22Rv1 (cell line): ENCODE measurements around the gene SYTL3.

ENCODE experiments used
- H3K27ac ChIP-seq: fragments of 450-650 bp; 2 replicates; pipeline ENCODE4 v1.5.1; 2017
- CTCF ChIP-seq: fragments of 450-650 bp; IDR thresholded peaks from 2 replicates; pipeline ENCODE4 v1.5.1; 2017; ENCODE audit warnings: mild to moderate bottlenecking
- ZFX ChIP-seq: fragments of 450-650 bp; IDR thresholded peaks from 2 replicates; pipeline ENCODE4 v1.6.1; 2017; ENCODE audit warnings: antibody characterized with exemption, borderline replicate concordance

SYTL3 gene

GRCh38 chr6:158680481-158680880 lies 30.6 kb downstream of the SYTL3 start:
- TF ChIP-seq CTCF (no peak), ZFX (no peak)
- H3K27ac ChIP-seq = no peak overlapping the region

DNA sequence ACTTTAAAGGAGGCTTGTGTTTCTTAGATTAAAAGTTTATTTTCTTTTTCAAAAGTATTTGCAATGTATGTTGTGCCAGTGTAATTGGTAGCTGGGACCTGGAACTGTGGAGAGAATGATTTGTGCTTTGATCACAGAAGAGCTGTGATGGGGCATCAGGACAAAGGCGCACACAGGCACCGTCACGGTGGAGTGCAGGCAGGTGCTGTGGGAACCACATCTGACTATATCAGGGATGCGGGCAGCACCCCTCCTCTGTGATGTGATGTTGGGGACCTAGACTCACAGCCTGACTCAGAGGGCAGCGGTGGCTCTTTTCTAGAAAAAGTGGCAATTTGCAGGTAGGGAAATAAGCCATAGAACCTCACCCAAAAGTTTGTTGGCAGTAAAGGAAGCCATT lies 34.5 kb downstream of the SYTL3 start:
- TF ChIP-seq ZFX = no peak
- TF ChIP-seq CTCF = no peak
- H3K27ac ChIP-seq = no peak overlapping the region

DNA sequence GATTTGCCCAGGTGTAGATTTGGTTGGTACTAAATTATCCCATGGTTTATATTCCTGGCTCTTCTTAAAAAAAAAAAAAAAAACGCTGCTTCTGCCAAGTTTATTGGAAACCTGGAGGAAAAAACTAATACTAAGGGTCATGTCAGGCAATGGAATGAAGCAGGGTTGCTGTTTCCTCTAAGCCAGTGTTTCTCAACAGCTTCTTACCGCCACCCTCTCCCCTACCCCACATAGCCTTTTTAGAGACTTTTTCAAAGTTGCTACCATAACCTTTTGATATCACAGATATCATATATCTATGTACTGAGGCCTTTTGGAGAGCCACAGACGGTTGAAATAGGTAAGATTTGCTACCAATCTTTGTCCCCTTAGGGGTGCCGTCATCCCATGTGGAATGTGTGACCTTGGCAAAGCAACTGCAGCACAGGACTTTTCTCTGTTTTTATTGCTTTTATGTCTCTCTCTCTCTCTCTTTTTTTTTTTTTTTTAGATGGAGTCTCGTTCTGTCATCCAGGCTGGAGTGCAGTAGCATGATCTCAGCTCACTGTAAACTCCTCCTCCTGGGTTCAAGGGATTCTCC lies 35.0 kb downstream of the SYTL3 start:
- no peak overlapping the region for H3K27ac ChIP-seq
- no peak for TF ChIP-seq ZFX
- no peak for TF ChIP-seq CTCF

DNA sequence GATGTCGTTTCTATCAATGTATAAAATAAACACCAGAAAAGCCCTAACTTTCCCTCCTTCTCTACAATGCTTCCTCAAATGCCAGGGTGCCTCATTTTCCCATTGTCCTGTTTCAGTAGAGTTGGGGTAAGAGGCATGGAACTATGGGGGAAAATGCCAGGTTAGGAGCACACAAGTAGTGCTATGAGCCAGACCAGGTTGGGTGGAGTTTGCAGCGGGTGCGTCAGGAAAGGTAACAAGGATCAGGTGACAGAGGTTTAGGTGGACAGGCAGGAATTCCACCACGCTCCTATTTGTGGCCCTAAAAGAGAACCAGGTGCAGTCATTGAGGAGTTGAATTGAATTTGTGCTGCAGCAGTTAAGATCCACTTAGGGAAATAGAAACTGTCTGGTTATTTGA lies 36.5 kb downstream of the SYTL3 start:
- no peak for TF ChIP-seq ZFX
- no peak for TF ChIP-seq CTCF
- H3K27ac ChIP-seq = no peak overlapping the region

- TF ChIP-seq CTCF (no peak), ZFX (no peak)
- no peak overlapping the region for H3K27ac ChIP-seq
Measured at GRCh38 chr6:158686791-158687381, 37.0 kb downstream of the SYTL3 start.

DNA sequence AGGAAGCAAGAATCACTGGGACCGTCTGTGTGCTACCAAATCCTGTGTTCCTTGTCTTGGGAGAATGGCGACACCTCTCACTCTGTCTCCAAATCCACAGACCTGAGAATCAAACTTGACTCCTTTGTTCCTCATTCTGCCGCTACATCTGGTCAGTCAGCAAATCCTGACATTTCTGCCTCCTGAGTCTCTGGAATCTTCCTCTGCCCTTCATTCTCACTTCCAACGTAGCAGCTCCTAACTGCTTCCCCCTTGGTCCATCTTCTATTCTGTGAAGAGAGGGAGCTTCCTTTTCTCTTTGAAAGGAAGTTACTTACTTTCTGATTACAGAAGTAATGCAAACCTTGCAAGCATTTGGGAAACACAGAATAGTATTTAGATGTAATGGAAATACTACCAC lies 37.7 kb downstream of the SYTL3 start:
- TF ChIP-seq CTCF (no peak), ZFX (no peak)
- H3K27ac ChIP-seq = no peak overlapping the region

DNA sequence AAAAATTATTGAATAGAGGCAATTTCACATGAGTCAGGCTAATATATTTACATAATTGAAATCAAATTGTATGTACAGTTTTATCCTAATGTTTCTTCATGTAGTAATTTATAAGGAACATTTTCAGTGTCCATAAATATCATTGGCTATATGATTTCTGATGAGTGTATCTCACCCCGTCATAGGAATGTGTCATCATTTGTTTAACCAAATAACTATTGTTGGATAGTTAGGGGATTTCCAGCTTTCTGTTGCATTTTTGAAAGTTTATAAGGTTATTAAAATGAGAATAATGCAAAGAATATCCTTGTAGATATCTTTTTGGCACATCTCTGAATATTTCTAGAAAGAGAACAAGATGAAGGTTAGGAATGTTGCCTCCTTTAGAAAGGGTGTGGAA lies 39.0 kb downstream of the SYTL3 start:
- TF ChIP-seq CTCF (no peak), ZFX (no peak)
- H3K27ac ChIP-seq = no peak overlapping the region
